GM18520 (cell line): Measurements from ENCODE around the gene SASH1.
"Not testable (repeated sequence)": the region's sequence is repeated elsewhere in the genome, so short reads cannot be mapped to it uniquely, and the experiment has no call there.

ENCODE experiments used
- ATAC-seq: cut with Tn5 transposase; IDR thresholded peaks from one replicate; pipeline ENCODE4 v1.9.1; 2021; ENCODE audit not compliant: unreplicated experiment

SASH1 gene

GRCh38 chr6:148364056-148364824 is 21.6 kb downstream of the SASH1 start:
- ATAC-seq: no peak

- ATAC-seq: no peak
These were observed 22.4 kb downstream of the SASH1 start for GRCh38 chr6:148365041-148365440.

GRCh38 chr6:148367411-148368024 is 24.9 kb downstream of the SASH1 start:
- no peak for ATAC-seq

- ATAC-seq: no peak
These were observed 27.5 kb downstream of the SASH1 start for GRCh38 chr6:148370176-148370575.

GRCh38 chr6:148374040-148374774 is 31.6 kb downstream of the SASH1 start:
- no peak for ATAC-seq

- ATAC-seq: no peak
These were observed 32.8 kb downstream of the SASH1 start for GRCh38 chr6:148375401-148375800.

GRCh38 chr6:148379481-148379880 is 36.8 kb downstream of the SASH1 start:
- no peak for ATAC-seq

GRCh38 chr6:148379966-148380713 is 37.5 kb downstream of the SASH1 start:
- no peak for ATAC-seq

GRCh38 chr6:148382051-148382450 is 39.4 kb downstream of the SASH1 start:
- ATAC-seq: not testable (repeated sequence)

GRCh38 chr6:148382861-148383260 is 40.2 kb downstream of the SASH1 start:
- no peak for ATAC-seq

- no peak for ATAC-seq
These were observed 41.2 kb downstream of the SASH1 start for GRCh38 chr6:148383658-148384368.

GRCh38 chr6:148385379-148385778 is 42.7 kb downstream of the SASH1 start:
- no peak for ATAC-seq

GRCh38 chr6:148388521-148388920 is 45.9 kb downstream of the SASH1 start:
- no peak for ATAC-seq

GRCh38 chr6:148389086-148389485 is 46.4 kb downstream of the SASH1 start:
- ATAC-seq: no peak

GRCh38 chr6:148389917-148390316 is 47.3 kb downstream of the SASH1 start:
- no peak for ATAC-seq

- ATAC-seq: not testable (repeated sequence)
These were observed 49.5 kb downstream of the SASH1 start for GRCh38 chr6:148392127-148392526.

GRCh38 chr6:148392671-148393070 is 50.0 kb downstream of the SASH1 start:
- ATAC-seq: no peak

GRCh38 chr6:148395583-148396101 is 53.0 kb downstream of the SASH1 start:
- no peak for ATAC-seq

- no peak for ATAC-seq
These were observed 53.8 kb downstream of the SASH1 start for GRCh38 chr6:148396411-148396810.

GRCh38 chr6:148396926-148397325 is 54.3 kb downstream of the SASH1 start:
- no peak for ATAC-seq
